ENCODE measurements around the gene IL17REL. TPM values are rescaled to one million over a fixed set of nuclear protein-coding genes. Genes with fewer than 3 reads are reported as not detected.
A peak's percentile ranks its signal among the peaks of the same experiment; 100 is the strongest.

The IL17REL gene
- total and polyA plus RNA-seq, 2 of the 13 experiments (the other 11 are each of a cell fraction or from before 2014, with no cell fraction given): not detected

DNA sequence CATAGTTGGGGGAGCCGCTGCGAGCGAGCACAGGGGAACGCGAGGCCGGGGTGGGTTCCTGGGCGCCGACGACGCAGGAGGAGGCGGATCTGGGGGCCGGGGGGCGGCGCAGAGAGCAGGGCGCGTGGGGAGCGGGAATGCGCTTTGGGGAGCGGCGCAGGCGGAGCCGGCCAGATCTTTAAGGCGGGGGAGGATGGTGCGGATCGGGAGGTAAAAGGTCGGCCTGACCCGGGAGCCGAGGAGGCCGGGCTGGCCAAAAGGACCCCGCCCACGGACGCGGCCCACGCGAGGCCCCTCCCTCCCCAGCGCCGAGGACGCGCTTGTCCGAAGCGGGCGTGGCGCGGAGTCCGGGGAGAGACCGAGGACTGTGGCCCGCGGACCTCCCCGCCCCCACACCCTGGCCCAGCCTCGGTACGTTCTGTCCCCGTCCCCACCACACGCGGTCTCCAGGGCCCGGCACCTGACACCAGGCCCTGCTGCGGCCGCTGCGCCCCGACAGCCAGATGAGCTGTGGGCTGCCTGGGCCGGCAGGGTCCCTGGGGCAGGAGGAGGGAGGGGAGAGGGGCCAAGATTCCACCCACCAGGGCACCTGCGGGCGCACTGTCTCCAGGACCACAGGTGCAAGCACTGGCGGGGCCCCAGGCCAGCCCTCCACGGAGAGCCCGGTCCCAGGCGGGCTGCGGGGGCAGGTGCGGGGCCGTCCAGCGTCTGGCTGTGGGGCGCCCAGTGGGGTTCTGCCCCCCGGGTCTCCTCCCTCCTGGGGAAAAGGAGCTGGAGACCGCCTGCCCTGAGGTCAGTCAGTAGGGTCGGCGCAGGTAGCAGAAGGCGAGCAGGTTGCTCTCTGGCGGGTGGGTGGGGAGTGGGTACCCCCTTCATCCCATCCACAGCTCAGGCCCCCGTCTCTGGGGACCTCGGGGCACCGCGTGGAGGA lies 41.1 kb downstream of the IL17REL start (continued):
- TF ChIP-seq, protein P1, sequence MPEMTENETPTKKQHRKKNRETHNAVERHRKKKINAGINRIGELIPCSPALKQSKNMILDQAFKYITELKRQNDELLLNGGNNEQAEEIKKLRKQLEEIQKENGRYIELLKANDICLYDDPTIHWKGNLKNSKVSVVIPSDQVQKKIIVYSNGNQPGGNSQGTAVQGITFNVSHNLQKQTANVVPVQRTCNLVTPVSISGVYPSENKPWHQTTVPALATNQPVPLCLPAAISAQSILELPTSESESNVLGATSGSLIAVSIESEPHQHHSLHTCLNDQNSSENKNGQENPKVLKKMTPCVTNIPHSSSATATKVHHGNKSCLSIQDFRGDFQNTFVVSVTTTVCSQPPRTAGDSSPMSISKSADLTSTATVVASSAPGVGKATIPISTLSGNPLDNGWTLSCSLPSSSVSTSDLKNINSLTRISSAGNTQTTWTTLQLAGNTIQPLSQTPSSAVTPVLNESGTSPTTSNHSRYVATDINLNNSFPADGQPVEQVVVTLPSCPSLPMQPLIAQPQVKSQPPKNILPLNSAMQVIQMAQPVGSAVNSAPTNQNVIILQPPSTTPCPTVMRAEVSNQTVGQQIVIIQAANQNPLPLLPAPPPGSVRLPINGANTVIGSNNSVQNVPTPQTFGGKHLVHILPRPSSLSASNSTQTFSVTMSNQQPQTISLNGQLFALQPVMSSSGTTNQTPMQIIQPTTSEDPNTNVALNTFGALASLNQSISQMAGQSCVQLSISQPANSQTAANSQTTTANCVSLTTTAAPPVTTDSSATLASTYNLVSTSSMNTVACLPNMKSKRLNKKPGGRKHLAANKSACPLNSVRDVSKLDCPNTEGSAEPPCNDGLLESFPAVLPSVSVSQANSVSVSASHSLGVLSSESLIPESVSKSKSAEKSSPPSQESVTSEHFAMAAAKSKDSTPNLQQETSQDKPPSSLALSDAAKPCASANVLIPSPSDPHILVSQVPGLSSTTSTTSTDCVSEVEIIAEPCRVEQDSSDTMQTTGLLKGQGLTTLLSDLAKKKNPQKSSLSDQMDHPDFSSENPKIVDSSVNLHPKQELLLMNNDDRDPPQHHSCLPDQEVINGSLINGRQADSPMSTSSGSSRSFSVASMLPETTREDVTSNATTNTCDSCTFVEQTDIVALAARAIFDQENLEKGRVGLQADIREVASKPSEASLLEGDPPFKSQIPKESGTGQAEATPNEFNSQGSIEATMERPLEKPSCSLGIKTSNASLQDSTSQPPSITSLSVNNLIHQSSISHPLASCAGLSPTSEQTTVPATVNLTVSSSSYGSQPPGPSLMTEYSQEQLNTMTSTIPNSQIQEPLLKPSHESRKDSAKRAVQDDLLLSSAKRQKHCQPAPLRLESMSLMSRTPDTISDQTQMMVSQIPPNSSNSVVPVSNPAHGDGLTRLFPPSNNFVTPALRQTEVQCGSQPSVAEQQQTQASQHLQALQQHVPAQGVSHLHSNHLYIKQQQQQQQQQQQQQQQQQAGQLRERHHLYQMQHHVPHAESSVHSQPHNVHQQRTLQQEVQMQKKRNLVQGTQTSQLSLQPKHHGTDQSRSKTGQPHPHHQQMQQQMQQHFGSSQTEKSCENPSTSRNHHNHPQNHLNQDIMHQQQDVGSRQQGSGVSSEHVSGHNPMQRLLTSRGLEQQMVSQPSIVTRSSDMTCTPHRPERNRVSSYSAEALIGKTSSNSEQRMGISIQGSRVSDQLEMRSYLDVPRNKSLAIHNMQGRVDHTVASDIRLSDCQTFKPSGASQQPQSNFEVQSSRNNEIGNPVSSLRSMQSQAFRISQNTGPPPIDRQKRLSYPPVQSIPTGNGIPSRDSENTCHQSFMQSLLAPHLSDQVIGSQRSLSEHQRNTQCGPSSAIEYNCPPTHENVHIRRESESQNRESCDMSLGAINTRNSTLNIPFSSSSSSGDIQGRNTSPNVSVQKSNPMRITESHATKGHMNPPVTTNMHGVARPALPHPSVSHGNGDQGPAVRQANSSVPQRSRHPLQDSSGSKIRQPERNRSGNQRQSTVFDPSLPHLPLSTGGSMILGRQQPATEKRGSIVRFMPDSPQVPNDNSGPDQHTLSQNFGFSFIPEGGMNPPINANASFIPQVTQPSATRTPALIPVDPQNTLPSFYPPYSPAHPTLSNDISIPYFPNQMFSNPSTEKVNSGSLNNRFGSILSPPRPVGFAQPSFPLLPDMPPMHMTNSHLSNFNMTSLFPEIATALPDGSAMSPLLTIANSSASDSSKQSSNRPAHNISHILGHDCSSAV (CRISPR knock-in tag; IDR thresholded peaks at IDR 0.05; ENCODE audit: borderline replicate concordance): no peak
- TF ChIP-seq MAZ (IDR thresholded peaks at IDR 0.05; ENCODE audit: borderline replicate concordance, low read depth, low read length) (no peak), MAZ (CRISPR knock-in tag; IDR thresholded peaks at IDR 0.05; ENCODE audit: low read depth) (0 out of 2 replicates have a peak, but pooled peaks have one; percentile 50), ZBTB8A (CRISPR knock-in tag; IDR thresholded peaks at IDR 0.05; ENCODE audit: borderline replicate concordance, low read depth) (no peak), ZNF543 (CRISPR knock-in tag; IDR thresholded peaks at IDR 0.05) (0 out of 2 replicates have a peak, but pooled peaks have one; percentile 18), ZNF614 (CRISPR knock-in tag; IDR thresholded peaks at IDR 0.05; ENCODE audit: borderline replicate concordance) (no peak), NR2F2 (IDR thresholded peaks at IDR 0.05; ENCODE audit: borderline replicate concordance, low read depth) (no peak), ZNF558 (CRISPR knock-in tag; IDR thresholded peaks at IDR 0.05; ENCODE audit: borderline replicate concordance) (0 out of 2 replicates have a peak, but pooled peaks have one; percentile 18), ZC3H4 (CRISPR knock-in tag; IDR thresholded peaks at IDR 0.05; ENCODE audit: borderline replicate concordance) (peak; percentile 85; the same call in 1 of the 2 replicates), ZMYM4 (CRISPR knock-in tag; IDR thresholded peaks at IDR 0.05) (no peak), PHF5A (CRISPR knock-in tag; IDR thresholded peaks at IDR 0.05; ENCODE audit: low read depth, unreplicated experiment) (no peak)
- TF ChIP-seq, protein P2, sequence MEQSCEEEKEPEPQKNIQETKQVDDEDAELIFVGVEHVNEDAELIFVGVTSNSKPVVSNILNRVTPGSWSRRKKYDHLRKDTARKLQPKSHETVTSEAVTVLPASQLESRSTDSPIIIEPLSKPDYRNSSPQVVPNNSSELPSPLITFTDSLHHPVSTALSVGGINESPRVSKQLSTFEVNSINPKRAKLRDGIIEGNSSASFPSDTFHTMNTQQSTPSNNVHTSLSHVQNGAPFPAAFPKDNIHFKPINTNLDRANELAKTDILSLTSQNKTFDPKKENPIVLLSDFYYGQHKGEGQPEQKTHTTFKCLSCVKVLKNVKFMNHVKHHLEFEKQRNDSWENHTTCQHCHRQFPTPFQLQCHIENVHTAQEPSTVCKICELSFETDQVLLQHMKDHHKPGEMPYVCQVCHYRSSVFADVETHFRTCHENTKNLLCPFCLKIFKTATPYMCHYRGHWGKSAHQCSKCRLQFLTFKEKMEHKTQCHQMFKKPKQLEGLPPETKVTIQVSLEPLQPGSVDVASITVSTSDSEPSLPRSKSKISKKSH (CRISPR knock-in tag; IDR thresholded peaks at IDR 0.05; ENCODE audit: borderline replicate concordance): no peak
- TF ChIP-seq, protein P3, sequence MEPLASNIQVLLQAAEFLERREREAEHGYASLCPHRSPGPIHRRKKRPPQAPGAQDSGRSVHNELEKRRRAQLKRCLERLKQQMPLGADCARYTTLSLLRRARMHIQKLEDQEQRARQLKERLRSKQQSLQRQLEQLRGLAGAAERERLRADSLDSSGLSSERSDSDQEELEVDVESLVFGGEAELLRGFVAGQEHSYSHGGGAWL (CRISPR knock-in tag; IDR thresholded peaks at IDR 0.05): no peak
- TF ChIP-seq, protein P4, sequence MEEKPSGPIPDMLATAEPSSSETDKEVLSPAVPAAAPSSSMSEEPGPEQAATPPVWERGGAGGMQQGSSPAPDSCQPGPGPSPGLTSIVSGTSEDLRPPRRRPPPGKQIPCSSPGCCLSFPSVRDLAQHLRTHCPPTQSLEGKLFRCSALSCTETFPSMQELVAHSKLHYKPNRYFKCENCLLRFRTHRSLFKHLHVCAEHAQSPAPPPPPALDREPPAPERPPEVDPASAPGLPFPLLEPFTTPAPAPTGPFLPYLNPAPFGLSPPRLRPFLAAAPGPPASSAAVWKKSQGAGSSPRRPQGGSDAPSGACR (CRISPR knock-in tag; IDR thresholded peaks at IDR 0.05): no peak

Data from HepG2 (cell line).